HEK293T (cell line): ENCODE results near the gene PTCH1.

Experiments
- BHLHE40 ChIP-seq: fragments of 450-650 bp; IDR thresholded peaks from 2 replicates; pipeline ENCODE4 v1.6.1; 2016; ENCODE audit warnings: mild to moderate bottlenecking, moderate library complexity, borderline replicate concordance
- ELF4 ChIP-seq: fragments of 450-650 bp; IDR thresholded peaks from 2 replicates; pipeline ENCODE4 v1.6.1; 2017; ENCODE audit warnings: antibody characterized with exemption
- FOXA1 ChIP-seq: fragments of 450-650 bp; IDR thresholded peaks from 2 replicates; pipeline ENCODE4 v1.6.1; 2016; ENCODE audit warnings: mild to moderate bottlenecking
- FOXK2 ChIP-seq: fragments of 450-650 bp; IDR thresholded peaks from 2 replicates; pipeline ENCODE4 v1.6.1; 2016; ENCODE audit warnings: mild to moderate bottlenecking
- HDGF ChIP-seq: fragments of 450-650 bp; IDR thresholded peaks from 2 replicates; pipeline ENCODE4 v1.6.1; 2017; ENCODE audit warnings: antibody characterized with exemption, borderline replicate concordance
- LEF1 ChIP-seq: fragments of 450-650 bp; IDR thresholded peaks from 2 replicates; pipeline ENCODE4 v1.6.1; 2017; ENCODE audit warnings: mild to moderate bottlenecking, borderline replicate concordance
- PKNOX1 ChIP-seq: fragments of 450-650 bp; IDR thresholded peaks from 2 replicates; pipeline ENCODE4 v1.6.1; 2016
- SP1 ChIP-seq: fragments of 450-650 bp; IDR thresholded peaks from 2 replicates; pipeline ENCODE4 v1.6.1; 2017
- SUZ12 ChIP-seq: fragments of 450-650 bp; IDR thresholded peaks from 2 replicates; pipeline ENCODE4 v1.6.1; 2016; ENCODE audit warnings: mild to moderate bottlenecking
- TARDBP ChIP-seq: fragments of 450-650 bp; IDR thresholded peaks from 2 replicates; pipeline ENCODE4 v1.6.1; 2016
- ZNF384 ChIP-seq: fragments of 450-650 bp; IDR thresholded peaks from 2 replicates; pipeline ENCODE4 v1.6.1; 2016

GRCh38 chr9:95528908-95529502, 12.2 kb upstream of the PTCH1 start:
- no peak for TF ChIP-seq ELF4
- TF ChIP-seq SP1, result no peak
- TF ChIP-seq FOXK2, result no peak
- no peak for TF ChIP-seq HDGF
- TF ChIP-seq SUZ12, result no peak
- TF ChIP-seq BHLHE40, result no peak
- TF ChIP-seq TARDBP, result no peak
- no peak for TF ChIP-seq ZNF384
- no peak for TF ChIP-seq LEF1
- TF ChIP-seq PKNOX1, result no peak
- no peak for TF ChIP-seq FOXA1
